ENCODE measurements around the gene MTMR11.

GRCh38 chr1:149903836-149904491 is 32.7 kb downstream of the MTMR11 start:
- TF ChIP-seq CTCF (IDR thresholded peaks at IDR 0.05; ENCODE audit: low read length) (no peak), EZH2 (IDR thresholded peaks at IDR 0.05; ENCODE audit: borderline replicate concordance, low read length) (no peak)
